ENCODE results near the gene TMOD2.

Gene TMOD2

DNA sequence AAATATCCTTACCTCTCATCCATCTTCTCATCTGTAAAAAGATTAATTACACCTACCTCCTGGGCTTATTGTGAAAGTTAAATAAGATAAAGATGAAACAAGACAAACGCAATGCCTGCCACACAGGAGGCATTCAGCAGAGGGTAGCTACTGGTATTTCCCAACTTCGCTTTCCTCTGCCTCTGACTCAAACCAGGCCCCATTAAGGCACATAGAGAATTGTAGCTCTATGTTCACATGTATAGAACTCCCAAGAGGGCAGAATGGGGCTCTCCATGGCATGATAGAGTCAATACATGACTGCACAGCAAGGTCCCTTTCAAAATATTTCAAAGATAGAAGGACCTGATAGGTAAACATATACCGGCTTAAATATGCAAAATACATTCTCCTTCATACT, 15.3 kb upstream of the TMOD2 start:
- DNase-seq (ENCODE audit: low spot score) = no peak

GRCh38 chr15:51736751-51737521, 14.5 kb upstream of the TMOD2 start:
- DNase-seq (ENCODE audit: low spot score) = peak; percentile 64

GRCh38 chr15:51737522-51738305, 13.7 kb upstream of the TMOD2 start, which contains the start of gene LYSMD2:
Gene LYSMD2, minus strand, starts transcription at chr15:51737655. Its CDS starts 33 bp downstream, at chr15:51737622.
- DNase-seq (ENCODE audit: low spot score) = peak; percentile 68

- DNase-seq (ENCODE audit: low spot score) = no peak
These were observed 12.8 kb upstream of the TMOD2 start for GRCh38 chr15:51738553-51738952.

DNA sequence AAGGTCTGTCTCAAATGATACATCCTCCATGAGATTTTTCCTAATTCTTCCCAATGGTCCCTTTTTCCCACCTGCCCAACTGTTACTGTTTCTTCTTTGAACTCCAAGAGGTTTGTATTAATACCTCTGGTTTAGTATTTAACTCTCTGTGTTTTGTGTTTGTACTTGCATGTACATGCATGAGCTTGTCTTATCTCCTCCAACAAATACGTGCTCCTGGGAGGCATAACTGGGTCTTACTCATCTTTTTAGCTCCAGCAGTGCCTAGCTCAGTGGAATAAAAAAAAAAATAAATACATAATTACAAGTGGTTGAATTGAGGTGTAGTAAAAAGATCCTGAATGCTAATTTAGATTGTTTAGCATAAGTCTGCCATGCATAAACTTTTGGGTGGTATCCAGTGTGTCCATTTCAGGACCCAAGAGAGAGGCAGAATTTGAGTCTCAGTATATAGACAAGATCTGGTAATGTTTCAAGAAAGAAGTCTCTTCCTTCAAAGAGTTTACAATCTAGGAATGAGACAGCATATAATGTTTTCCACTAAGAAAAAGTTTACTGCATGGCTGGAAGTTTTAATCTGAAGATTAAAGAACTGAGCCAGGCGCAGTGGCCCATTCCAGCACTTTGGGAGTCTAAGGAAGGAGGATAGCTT, 12.2 kb upstream of the TMOD2 start:
- no peak for DNase-seq (ENCODE audit: low spot score)

- no peak for DNase-seq (ENCODE audit: low spot score)
These were observed 2.1 kb upstream of the TMOD2 start for GRCh38 chr15:51749307-51749706.

DNA sequence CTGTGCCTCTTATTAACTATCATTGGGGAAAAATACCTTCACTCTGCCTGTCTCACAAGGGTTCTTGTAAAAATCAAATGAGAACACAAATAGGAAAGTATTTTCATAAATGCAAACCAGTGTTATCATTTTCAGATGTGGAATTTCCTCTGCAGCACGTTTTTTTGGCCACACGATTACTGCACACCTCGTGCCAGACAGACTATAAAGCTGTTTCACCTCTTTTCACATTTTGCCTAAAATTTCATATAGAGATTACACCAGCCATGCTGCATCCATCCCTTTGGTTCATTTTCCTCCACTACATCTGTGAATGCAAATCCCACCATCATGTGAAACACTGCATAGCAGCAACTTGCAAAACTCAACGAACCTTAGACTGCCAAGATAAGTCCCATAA, 1.2 kb upstream of the TMOD2 start:
- no peak for DNase-seq (ENCODE audit: low spot score)

DNA sequence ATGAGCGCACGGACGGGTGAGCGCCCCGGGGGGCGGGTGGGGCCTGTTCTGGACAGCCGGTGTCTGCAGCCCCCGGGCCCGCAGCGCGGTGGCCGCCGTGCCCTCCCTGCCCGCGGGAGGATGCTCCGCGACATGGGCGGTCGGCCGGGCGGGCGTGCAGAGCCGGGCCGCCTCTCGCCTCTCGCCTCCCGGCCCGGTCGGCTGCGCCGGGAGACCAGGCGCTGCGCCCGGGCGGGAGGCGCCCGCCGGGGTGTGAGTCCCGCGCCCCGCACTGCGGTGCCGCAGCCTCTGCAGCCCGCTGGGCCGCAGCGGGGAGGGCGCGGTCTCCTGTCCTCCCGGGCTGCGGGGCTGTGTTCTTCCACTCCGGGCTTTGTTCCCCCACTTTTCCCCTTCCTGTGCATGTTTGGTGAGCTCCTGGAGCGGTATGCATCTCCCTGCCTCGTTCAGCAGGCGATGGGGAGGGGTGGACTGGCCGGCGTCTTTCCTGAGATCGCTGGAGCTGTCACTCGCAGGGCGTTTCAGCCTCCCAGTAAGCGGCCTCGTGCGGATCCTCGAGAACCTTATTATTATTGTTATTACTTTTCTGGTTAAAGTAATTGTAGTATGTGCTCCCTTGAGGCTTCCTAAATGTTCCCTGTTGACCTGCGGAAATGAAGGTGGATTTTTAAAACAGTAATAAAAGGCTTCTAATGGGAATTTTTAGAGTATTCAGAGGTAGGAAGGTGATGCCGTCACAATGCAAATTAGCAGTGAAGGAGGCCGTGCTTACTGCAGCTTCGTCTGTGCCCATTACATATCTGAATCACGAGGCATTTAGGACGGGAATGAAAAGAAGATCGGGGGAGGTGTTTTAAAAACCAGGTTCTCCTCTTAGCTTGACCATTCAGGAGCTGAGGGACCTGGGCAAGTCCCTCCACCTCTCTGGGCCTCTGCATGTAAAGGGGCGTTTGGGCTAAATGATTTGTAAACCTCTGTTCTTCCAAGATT, 593 bp downstream of the TMOD2 start:
- no peak for DNase-seq (ENCODE audit: low spot score)

GRCh38 chr15:51752888-51753287, 1.5 kb downstream of the TMOD2 start:
- no peak for DNase-seq (ENCODE audit: low spot score)

GRCh38 chr15:51754267-51754666, 2.9 kb downstream of the TMOD2 start:
- DNase-seq (ENCODE audit: low spot score) = no peak

DNA sequence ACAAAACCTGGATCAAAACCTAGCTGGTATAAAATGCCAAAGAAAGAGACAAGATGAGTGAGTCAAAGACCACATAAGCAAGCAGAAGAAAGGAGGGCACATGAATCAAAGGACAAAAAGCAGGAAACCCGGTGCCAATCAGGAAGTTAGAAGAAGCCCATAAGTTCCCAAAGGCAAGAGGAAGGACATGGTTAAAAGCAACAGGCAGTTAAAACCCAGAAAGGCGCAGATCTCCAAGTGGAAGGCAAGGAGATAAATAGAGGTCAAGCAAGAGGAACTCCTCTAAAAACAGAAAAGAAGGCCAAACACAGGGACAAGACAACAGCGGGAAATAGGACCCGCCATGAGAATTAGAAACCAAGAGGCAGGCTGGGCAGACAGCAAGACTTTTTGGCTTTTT, 4.4 kb downstream of the TMOD2 start:
- no peak for DNase-seq (ENCODE audit: low spot score)

- DNase-seq (ENCODE audit: low spot score) = no peak
These were observed 5.1 kb downstream of the TMOD2 start for GRCh38 chr15:51756482-51756881.

DNA sequence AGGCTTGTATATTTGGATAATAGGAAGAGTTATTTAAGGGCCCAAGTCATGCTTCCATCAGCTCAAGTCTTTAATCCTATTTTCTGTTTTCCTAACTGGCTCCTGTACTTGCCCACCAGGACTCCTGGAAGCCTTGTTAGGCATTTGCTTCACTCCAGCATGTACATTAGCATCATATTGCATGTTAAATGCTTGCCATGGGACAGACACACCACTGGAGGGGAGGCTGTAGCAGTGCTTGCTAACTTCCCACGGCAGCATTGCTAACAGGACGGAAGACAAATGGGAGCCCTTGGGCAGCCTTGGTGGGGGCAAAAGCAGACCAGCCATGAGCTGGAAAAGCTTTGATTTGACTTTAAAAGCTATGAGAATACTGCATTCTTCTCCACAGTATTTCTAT, 6.1 kb downstream of the TMOD2 start:
- no peak for DNase-seq (ENCODE audit: low spot score)

GRCh38 chr15:51758645-51759044, 7.2 kb downstream of the TMOD2 start:
- DNase-seq (ENCODE audit: low spot score) = no peak

DNA sequence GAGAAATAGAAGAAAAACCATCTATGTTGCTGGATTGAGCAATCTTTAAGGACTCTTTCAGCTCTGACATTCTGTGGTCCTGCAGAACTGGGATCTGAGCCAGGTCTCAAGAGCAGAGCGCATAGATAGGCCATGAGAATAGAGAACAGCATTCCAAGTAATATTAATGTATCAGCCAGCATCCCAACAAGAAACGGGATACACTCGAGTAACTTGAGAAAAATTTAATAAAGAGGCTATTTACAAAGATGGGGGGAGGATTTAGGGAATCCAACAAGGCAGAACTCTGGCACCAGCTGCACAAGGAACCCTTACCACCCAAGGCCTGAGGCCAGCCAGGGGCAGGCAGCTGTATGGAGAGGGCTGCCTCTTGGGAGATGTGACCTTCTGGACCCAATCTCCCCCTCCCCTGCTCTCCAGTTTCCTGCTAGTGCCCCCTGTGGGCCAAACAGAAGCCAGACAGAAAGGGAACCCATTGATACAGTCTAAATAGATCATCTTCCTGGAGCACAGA, 8.2 kb downstream of the TMOD2 start:
- DNase-seq (ENCODE audit: low spot score) = no peak

- no peak for DNase-seq (ENCODE audit: low spot score)
These were observed 9.4 kb downstream of the TMOD2 start for GRCh38 chr15:51760805-51761204.

- DNase-seq (ENCODE audit: low spot score) = no peak
These were observed 14.4 kb downstream of the TMOD2 start for GRCh38 chr15:51765751-51766150.

- DNase-seq (ENCODE audit: low spot score) = no peak
These were observed 14.9 kb downstream of the TMOD2 start for GRCh38 chr15:51766341-51766740.

- no peak for DNase-seq (ENCODE audit: low spot score)
These were observed 16.6 kb downstream of the TMOD2 start for GRCh38 chr15:51768018-51768417.

DNA sequence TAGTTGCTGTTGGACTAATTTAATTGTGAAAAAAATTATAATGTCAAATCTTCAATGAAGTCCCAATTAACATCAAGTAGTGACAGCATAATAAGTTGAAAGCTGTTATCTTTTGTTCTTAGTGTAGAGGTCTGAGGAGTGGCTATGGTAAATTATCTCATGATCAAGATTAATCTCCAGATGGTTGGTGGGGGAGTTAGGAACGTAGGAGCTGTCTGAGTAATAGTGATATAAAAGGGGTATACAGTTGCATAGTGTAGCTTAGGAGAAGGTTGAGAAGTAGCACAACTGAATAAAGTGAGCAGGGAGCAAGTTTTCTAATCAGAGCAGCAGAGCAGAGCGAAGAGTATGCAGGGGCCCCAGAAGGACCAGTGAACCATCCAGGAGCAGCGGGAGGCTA, 19.5 kb downstream of the TMOD2 start:
- DNase-seq (ENCODE audit: low spot score) = no peak

DNA sequence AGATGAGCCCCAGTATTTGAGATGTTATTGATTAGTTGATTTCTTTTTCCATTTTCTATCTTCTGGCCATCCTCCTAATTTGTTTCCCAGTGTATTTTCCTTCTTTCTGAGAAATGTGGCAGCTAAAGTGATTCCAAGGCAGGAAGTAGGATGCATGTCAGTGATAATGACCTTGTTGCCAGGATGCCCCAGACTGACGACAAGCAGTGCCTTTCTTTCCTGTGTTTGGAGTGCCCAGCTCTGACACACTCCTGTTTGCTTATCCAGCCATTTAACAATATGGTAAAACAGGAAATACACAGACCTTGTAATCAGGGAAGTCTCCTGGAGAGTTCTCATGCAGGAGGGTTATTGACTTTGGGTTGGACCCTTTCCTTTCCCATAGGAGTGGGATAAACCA, 20.4 kb downstream of the TMOD2 start:
- DNase-seq (ENCODE audit: low spot score) = no peak

Data from germinal center (tissue), 1 donor.